Right ventricle myocardium inferior (tissue), 1 donor: ENCODE measurements around the gene NHERF1. TPM values are rescaled to one million over a fixed set of nuclear protein-coding genes. Genes with fewer than 3 reads are reported as not detected.

Experiments used
- ATAC-seq: fragments of 200-7000 bp; cut with Tn5 transposase; one replicate; pipeline ENCODE4 v1.9.1; 2020; ENCODE audit warnings: mild to moderate bottlenecking, moderate library complexity
- DNase-seq: peaks from one replicate; pipeline ENCODE4 v3.0.0; 2021; ENCODE audit errors: missing footprints
- intact Hi-C: fragments of 100-400 bp; cut with DNase I; formaldehyde crosslinking; loops from one replicate; pipeline ENCODE4 v1.11.0; 2022
- total RNA-seq: library from RNA; stranded (reverse); fragmentation: NEBNext Ultra II Directional; extraction: Animal tissue kit (Norgen Biotek cat#: 25700); gene quantifications from one replicate; pipeline ENCODE4 v1.2.1, GENCODE V29; 2021
- donor health status: DM: no; HTN: yes; CAD: no; lungs with severe emphysema.

NHERF1 gene
- total RNA-seq, 1 donor from 2014 or later = 15.9 TPM

DNA sequence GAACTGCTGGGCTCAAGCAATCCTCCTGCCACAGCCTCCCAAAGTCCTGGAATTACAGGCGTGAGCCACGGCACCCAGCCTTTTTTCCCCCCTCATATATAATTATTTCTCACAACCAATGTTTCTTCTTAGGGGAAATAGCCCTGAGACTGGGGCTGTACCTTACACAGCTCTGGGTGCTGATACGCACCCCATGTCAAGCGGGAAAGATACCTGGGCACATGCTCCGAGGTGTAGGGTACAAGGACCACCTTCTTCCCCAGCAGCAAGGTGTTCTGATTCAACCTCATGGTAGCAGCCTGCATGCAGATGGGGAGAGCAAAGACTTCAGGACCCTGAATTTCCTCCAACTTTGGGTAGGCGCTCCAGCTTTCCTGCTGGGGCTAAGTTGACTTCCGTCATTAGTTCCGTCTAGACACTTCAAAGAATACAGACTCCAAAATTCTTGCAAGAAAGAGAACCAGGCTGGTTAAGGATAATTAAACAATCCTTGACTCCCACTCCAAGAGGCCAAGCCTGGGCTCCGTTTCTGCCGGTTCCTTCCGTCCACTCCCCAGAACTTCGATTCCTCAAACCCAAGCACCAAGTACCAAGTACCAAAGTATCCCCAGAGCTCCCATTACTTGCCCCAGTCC lies 27.1 kb downstream of the NHERF1 start:
- DNase-seq (no peak), ATAC-seq (no peak)
- intact Hi-C loops = loop anchor here (5.0 kb wide), 1 partner anchor 97 kb away; the partner anchor contains the start of gene FDXR

DNA sequence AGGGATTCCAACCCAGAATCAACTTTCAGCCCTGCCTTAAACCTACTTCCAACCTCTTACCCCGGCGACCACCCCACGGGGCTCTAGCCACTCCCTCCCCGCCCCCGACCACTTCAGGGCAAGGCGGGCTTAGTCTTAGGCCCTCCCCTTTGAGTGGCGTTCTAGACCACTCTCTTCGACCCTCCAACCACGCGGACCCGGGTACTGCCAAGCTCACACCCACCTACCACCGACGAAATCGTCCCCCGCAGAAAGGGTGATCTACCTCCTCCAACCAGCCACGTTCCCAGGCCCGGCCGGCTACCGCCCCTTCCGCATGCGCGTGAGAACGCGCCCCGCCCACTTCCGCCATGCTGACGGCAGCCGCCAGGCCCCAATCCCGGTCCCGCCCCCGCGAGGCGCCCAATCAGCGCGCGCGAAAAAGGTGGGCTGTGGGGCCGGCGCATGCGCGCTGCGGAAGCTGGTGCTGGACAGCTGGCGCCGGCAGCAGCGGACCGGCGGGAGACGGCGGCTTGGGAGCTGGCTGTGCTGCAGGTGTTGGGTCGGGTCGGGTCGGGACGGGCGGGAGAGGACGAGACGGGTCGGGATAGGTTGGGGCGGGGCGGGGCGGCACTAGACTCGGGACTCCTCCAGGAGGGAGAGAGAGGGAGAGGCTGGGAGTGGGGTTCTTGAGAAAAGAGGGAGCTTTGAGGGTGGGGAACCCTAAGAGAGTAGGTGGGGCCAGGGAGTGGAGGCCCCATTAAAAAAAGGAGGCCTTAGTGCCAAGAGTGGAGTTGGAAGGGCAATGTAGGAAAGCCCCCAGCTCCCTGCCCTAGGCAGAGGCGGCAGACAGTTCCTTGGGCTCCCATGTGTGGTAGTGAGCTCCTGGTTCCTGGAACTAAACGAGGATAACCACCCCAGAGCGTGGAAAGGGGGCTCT lies 27.9 kb downstream of the NHERF1 start, which contains the start of gene NAT9:
NAT9 (minus strand) TSS at position 302 of the 919 bp plus-strand sequence. CDS start 647 bp downstream, outside the sequence.
- peak; percentile 99 for DNase-seq
- ATAC-seq = peak; percentile 97
- intact Hi-C loops = loop anchor here (5.0 kb wide), 1 partner anchor 96 kb away; the partner anchor contains the start of gene FDXR

DNA sequence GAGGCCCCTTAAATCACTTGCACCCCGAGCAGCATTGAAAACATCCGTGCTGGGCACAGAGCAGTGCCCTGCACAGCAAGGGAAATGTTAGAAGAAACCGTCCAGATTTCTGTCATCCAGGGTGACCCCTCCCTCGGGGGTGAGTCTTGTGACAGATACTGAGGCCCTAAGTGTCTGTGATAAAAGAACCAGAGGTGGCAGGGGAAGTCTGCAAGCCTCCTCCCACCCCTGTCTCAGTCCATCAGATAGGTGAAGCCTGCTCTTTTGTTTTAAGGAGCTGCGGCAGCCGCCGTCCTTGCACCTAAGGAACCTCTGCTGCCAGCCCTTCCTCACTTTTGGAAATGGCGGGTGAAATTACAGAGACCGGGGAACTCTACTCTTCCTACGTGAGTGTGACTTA lies 28.6 kb downstream of the NHERF1 start:
- DNase-seq (no peak), ATAC-seq (no peak)
- intact Hi-C loops = loop anchor here (5.0 kb wide), 1 partner anchor 95 kb away; the partner anchor contains the start of gene FDXR

DNA sequence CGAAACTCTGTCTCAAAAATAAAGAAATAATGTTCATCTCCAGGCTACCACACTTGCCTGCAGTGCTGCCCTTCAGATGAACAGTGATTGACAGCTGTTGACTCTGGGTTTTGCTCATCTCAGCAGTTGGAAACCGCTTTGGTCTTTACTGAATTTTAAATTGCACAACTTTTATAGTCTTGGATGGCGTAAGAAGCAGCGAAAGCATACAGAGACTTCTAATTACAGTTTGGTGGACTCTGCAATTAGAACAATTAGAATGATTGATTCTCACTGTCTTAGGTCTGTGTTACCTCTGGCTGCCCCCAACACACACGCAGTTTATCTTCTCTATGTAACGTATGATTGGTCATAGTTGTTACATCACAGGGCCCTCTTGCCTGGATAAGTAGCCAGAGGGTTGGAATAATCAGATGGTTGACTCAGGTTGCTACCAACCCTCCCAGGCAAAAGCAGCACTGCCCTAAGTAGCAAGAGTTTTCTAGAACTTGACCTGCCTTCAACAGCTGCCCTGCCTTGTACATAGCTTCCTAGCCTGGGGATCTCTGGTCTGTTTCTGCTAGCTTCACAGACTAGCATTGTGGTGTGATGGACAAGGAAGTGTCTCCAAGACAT lies 29.6 kb downstream of the NHERF1 start:
- intact Hi-C loops = loop anchor here (5.0 kb wide), 1 partner anchor 94 kb away; the partner anchor contains the start of gene FDXR

DNA sequence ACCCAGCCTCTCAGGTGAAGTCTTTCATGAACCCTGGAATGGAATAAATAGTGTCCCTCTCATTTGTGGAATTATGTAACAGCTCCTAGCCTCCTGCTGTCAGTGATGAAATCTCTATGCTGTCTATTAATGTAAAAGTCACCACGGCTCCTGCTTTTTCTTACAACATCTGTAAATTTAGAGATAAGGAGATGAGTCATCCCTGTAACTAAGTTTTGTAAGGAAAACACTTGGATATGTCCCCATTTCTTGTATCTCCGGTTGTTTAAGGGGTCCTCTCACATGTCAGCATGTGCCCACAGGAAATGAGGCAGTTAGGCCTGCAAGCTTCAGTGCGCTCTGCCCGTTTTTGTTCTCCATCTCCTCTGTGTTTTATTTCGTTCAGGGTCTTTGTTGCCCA lies 30.5 kb downstream of the NHERF1 start:
- ATAC-seq (no peak), DNase-seq (no peak)
- intact Hi-C loops = loop anchor here (5.0 kb wide), 1 partner anchor 93 kb away; the partner anchor contains the start of gene FDXR

More for the DNA sequence above, 29.6 kb downstream of the NHERF1 start:
- DNase-seq (no peak), ATAC-seq (no peak)

DNA sequence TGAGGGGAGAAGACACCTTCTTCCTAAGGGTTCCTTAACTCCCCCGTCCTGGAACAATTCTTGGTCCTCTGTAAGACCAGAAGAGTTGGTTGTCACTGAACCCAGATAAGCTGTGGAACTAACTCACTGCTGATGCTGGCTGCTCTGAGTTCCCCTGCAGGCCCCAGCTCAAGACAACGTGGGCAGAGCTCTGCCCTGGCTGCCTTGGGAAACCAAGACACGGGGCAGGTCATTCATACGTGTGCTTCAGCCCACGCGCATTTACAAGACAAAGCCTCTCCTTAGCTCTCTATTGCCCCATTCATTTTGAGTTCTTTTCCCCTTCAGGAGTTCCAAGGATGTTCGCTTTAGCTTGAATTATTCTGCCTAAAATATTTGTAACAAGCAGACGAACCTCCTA lies 31.1 kb downstream of the NHERF1 start:
- no peak for ATAC-seq
- intact Hi-C loops = loop anchor here (5.0 kb wide), 1 partner anchor 93 kb away; the partner anchor contains the start of gene FDXR
- DNase-seq = no peak

DNA sequence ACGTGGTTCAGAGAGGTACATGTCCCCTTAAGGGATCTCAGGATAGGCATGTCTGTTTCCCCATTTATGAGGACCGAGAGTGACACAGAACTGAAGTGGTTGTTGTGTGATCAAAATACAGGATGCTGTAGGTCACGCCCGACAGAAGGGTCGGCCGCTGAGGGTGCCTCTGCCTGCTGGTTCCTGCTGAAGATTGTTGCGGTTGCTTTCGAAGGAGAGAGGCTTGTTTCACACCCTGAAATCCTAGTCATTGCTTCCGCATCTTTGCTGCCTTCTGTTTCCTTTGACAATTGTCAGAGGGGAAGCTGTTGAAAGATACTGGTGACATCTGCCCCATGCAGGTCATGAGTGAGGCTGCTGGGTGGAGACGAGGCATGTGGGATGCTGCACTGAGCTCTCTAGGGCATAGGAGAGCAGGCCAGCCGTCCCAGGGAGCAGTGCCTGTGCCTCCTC lies 31.5 kb downstream of the NHERF1 start:
- ATAC-seq (peak; percentile 20), DNase-seq (peak; percentile 89)
- intact Hi-C loops = loop anchor here (5.0 kb wide), 1 partner anchor 92 kb away; the partner anchor contains the start of gene FDXR

DNA sequence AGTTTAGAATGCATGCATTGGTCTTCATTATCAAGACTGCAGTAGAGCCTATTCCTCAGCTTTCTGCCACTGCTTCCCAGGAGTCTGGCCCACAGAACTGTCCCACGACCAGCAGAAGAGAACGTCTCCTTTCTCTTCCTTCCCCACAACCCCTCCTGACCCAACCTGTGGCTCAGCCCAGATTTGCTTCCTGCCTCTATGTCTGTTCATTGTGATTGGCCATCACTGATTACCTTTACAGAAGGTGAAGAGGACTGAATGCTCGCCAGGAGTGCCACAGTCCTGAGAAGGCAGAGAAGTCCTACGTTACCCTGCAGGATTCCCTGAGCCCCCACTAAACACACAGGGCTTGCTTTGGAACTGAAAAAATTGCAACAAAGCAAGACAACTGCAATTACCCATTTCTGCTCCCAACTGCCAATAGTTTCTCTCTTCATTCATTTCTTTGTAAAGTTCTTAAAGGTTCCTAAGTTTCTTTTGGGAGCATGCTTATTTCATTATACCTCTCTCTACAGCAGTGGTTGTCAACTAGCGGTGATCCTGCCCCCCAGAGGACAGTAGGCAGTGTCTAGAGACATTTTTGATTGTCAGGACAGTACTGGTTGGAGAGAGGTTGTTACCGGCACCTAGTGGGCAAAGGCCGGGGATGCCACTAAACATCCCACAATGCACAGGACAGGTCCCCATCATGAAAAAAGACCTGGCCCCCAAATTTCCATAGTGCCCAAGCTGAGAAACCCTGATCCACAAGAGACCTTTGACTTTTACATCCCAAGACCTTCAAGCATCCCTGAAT lies 32.2 kb downstream of the NHERF1 start:
- DNase-seq = no peak
- no peak for ATAC-seq
- intact Hi-C loops = no loop called here

DNA sequence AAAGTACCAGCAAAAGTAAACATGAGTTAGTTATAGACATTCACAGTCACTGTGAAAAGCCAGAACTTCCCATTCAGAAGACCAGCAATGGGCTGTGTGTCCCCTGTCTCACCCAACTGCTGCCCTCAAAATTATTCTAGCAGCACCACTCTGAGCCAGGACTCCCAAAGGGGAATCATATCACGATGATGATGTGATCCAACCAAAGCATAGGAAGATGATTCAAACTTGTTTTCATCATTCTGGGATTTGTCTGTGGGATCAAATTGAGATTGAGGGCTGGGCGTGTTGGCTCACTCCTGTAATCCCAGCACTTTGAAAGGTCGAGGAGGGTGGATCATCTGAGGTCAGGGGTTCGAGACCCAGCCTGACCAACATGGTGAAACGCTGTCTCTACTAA lies 34.1 kb downstream of the NHERF1 start:
- intact Hi-C loops = no loop called here
- ATAC-seq = no peak
- no peak for DNase-seq

DNA sequence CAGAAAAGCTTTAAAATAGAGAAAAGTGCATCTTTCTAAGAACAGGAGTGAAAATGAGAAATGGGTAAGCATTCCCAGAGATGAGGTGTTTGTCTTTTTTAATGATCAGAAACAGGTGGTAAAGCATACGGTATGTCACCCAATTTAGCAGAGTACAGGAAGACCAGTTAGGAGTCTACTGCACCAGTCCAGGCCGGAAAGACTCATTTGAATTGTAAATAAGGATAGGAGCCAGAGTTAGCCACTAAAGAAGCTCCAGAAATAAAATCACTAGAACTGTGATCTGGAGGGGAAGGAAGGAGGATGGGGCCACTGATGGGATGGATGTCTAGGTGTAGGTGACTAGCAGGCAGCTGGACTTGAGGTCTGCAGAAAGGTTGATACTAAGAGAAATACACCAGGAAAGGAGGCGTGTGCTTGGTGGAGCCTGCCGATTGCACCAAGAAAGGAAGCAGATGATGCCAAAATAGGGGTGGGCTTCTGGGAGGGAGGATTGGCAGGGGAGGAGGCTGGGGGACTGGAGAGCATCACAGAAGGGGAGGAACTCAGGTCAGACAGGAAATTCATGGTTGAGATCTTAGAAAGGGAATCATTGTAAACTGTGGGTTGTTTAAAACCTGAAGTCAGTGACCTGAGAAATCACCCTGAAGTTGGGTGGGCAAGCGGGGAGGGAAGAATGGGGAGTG lies 35.8 kb downstream of the NHERF1 start:
- intact Hi-C loops = no loop called here
- no peak for ATAC-seq
- no peak for DNase-seq

DNA sequence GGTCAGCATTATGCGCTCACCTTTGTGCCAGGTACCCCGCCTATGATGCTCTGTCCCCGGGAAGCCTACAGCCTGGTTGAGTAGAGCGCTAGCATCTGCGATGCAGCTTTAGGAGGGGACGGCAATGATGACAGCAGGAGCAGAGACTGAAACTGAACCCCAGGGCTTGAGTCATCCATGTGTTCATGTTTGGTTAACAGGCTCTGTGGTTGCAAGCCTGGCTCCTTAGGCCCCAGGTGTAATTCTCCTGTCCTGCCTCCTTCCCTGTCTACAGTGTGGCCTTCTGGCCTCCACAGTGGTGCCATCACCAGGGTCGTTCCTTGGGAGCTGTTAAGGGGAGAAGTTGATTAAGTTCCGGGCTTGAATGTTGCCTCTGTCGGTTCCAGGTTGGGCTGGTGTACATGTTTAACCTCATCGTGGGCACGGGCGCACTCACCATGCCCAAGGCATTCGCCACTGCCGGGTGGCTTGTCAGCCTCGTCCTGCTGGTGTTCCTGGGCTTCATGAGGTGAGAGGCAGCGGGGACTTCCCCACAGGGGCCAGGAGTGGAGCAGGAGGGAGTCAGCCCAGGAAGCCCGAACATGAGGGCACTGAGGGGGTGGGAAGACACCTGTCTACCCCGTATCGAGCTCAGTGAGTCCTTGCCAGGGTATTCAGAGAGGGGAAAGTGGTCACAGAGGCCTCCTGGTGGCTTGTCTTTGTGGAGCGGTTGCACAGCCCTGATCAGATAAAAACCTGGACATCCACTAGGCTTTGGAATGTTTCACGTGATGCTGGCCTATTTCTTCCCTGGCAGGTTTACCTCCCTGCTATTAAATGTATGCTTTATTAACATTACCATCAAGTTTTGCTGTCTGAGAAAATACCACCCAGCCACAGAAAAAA lies 36.9 kb downstream of the NHERF1 start:
- intact Hi-C loops = no loop called here
- DNase-seq = no peak
- ATAC-seq = no peak

DNA sequence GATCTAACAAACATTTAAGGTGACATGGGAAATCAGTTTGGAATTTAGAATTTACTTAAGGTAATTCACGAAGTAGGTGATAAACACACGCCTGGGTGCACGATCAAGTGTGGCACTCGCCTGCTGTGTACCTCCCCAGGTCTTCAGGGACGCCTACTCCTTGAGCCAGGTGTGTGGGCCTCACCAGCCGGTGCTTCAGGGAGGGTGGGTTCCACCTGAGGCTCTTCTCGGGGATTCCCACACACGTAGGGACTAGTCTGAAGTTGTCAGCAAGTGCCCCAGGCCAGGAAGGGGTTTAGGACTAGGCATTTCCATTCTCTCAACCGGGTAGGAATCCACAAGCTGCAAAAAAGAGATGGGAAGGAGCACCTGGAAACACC lies 37.5 kb downstream of the NHERF1 start:
- ATAC-seq = no peak
- no peak for DNase-seq
- intact Hi-C loops = no loop called here

DNA sequence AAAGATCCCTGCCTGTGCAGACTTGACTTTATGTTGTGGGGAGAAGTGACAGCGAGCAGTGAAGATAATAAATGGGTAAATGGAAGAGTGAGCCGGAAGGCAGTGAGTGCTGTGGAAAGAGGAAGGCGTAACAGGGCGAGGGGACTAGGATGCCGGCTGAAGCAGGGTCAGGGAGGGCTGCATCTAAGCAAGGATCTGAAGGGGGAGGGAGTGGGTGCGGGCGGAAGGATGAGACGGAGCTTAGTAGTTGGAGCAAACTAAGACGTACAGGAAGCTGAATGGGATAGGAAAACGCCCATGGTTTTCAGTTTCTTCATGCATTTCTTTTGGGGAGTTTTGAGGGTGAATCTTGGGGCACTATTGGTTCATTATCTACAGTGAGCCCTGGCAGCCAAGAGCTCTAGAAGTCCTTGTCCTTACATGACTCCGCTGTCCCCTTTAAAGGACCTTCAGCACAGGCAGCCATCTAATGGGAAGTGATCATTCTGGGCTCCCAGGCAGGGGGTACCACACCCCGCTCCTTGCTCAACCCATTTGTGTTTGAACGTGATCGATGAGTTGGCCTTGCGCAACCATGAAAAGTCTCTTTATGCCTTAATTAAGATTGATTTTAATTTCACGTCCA lies 38.1 kb downstream of the NHERF1 start:
- intact Hi-C loops = no loop called here
- DNase-seq (no peak), ATAC-seq (no peak)

DNA sequence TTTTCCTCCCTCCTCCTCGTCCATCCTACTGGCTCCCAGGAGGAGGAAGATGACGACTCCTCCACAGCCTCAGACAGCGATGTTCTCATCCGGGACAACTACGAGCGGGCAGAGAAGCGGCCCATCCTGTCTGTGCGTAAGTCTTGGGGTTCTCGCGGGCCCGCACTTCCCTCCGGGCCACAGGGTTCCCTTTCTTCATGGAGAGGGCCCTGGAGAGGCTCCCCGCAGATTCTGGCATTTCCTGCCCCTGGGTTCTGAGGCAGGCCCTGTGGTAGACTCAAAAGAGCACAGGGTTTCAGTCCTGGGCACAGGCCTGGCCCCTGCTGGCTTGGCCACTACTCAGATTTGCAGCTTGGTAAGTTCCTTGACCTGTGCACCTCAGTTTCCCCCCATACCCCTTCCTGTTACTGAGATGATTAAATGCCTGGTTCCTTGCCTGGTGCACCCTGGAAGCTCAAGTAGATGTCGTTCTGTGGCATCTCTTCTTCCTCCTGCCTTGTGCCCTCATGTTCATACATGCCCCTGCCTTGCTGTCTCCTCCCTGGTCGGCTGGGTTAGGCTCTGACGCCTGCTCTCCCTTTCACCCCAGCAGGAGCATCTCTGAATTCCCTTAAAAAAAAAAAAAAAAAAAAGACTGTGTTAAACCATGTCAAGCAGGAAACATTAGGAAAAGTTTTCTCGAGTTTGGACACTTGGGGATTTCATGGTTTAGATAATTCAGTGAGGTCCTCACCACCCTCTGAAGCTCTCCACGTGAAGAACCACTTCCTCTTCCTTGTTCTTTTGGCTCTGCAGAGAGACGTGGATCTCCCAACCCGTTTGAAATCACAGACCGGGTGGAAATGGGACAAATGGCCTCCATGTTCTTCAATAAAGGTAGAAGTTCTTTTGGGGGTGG lies 42.0 kb downstream of the NHERF1 start:
- intact Hi-C loops = loop anchor here (1.0 to 5.0 kb wide), 2 partner anchors 75 to 167 kb away; no protein-coding TSS in a partner anchor
- ATAC-seq = no peak
- DNase-seq = no peak

DNA sequence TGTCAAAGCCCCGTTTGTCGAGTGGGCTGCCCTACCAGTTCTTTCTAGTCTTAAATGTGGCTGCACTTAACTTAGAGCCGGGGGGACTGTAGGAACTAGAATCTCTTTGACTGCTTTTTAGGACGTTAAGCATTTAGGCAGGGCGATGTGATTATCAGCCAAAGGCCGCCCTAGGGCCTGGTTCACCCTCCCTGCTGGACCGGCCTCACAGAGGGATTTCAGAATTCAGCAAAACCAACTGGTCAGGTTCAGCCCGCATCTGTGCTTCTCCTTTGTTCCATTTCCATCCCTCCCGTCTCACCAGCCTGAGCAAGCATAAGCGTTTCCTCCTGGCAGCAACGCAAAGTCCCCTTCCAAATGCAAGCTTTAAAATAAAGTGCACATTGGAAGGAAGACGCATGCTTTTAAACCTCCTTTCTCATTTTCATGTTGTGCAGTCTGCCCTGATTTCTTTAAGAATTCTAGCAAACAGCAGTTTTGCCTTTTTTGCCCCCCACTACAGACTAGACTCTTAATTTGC lies 44.2 kb downstream of the NHERF1 start:
- DNase-seq (no peak), ATAC-seq (no peak)
- intact Hi-C loops = loop anchor here (5.0 kb wide), 1 partner anchor 165 kb away; no protein-coding TSS in a partner anchor
